Mucosa of descending colon (tissue), 3 donors: ENCODE data around the gene SLC6A5. TPM values are rescaled to one million over a fixed set of nuclear protein-coding genes. Genes with fewer than 3 reads are reported as not detected.

ENCODE experiments used
- ATAC-seq: fragments of 200-7000 bp; cut with Tn5 transposase; one replicate; pipeline ENCODE4 v1.9.1; 2020; ENCODE audit warnings: mild to moderate bottlenecking, moderate library complexity
- DNase-seq, 3 donors: peaks; one replicate each; pipeline ENCODE4 v3.0.0-alpha.2; 2020
- H3K36me3 ChIP-seq: fragments of 200-600 bp; one replicate; pipeline ENCODE4 v1.8.0; 2021; ENCODE audit warnings: low read depth, mild to moderate bottlenecking
- H3K4me1 ChIP-seq: fragments of 200-600 bp; one replicate; pipeline ENCODE4 v1.8.0; 2021; ENCODE audit warnings: low read depth, mild to moderate bottlenecking
- H3K4me3 ChIP-seq: fragments of 200-600 bp; one replicate; pipeline ENCODE4 v1.8.0; 2021; ENCODE audit warnings: mild to moderate bottlenecking
- H3K9me3 ChIP-seq: fragments of 200-600 bp; one replicate; pipeline ENCODE4 v1.8.0; 2021; ENCODE audit warnings: mild to moderate bottlenecking
- CTCF ChIP-seq: fragments of 200-600 bp; IDR thresholded peaks from one replicate; pipeline ENCODE4 v1.8.0; 2022; ENCODE audit warnings: antibody characterized with exemption, mild to moderate bottlenecking
- intact Hi-C, 2 donors: fragments of 100-400 bp; cut with DNase I in 1 of 2; cut with micrococcal nuclease in 1 of 2; formaldehyde crosslinking; loops; one replicate each; pipeline versions ENCODE4 v1.11.0 to v1.11.1; 2022; cut with DNase I, micrococcal nuclease
- total RNA-seq, 3 donors: library from RNA; stranded (reverse); fragmentation: NEBNext Ultra II Directional in 2 of 3; extraction: Animal tissue kit (Norgen Biotek cat#: 25700) in 2 of 3; gene quantifications; one replicate each; pipeline versions ENCODE4 v1.2.1 to v1.2.4, GENCODE V29; 2021 to 2023
- donor health status: DM: no; HTN: no; CAD: no; lungs with moderate emphysema.
- donor health status: DM: no; HTN: no; CAD: no.
- donor health status: DM: no; HTN: yes; CAD: no.

SLC6A5 gene
- total RNA-seq, 3 donors from 2014 or later = not detected

- DNase-seq (no peak), ATAC-seq (no peak)
- Histone ChIP-seq H3K36me3 (no peaks in the 10 kb centered on the region), H3K4me1 (no peaks in the 10 kb centered on the region), H3K4me3 (no peak overlapping the region), H3K9me3 (no peaks in the 10 kb centered on the region)
- intact Hi-C loops = no loop called here
- TF ChIP-seq CTCF = no peak
These were observed 4.9 kb upstream of the SLC6A5 start for GRCh38 chr11:20594274-20595061.

DNA sequence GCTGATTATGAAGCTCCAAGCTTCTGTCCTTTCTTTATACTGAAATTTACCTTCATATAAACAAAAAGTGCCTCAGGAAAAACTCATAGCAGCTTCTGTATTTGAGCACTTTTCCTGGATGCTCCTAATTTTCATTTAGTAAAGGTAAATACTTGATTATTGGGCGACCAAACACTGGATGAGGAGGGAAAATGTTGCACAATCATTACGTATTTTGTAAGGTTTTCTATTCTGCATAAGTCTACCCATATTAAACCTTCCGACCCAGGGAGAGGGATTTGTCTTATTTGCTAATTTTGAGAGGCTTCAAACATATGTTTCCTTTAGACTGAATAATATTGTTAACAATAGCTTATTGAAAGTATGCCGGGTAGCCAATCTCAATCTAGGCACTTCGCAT lies 4.3 kb upstream of the SLC6A5 start:
- no peaks in the 10 kb centered on the region for H3K4me1 ChIP-seq
- DNase-seq (no peak), ATAC-seq (no peak)
- H3K4me3 ChIP-seq = no peak overlapping the region
- intact Hi-C loops = no loop called here
- no peaks in the 10 kb centered on the region for H3K36me3 ChIP-seq
- H3K9me3 ChIP-seq = no peaks in the 10 kb centered on the region
- TF ChIP-seq CTCF = no peak

GRCh38 chr11:20596205-20597153 lies 2.9 kb upstream of the SLC6A5 start:
- TF ChIP-seq CTCF = no peak
- ATAC-seq (no peak), DNase-seq (no peak)
- intact Hi-C loops = no loop called here
- Histone ChIP-seq H3K9me3 (no peaks in the 10 kb centered on the region), H3K4me3 (no peak overlapping the region), H3K36me3 (no peaks in the 10 kb centered on the region), H3K4me1 (no peaks in the 10 kb centered on the region)

DNA sequence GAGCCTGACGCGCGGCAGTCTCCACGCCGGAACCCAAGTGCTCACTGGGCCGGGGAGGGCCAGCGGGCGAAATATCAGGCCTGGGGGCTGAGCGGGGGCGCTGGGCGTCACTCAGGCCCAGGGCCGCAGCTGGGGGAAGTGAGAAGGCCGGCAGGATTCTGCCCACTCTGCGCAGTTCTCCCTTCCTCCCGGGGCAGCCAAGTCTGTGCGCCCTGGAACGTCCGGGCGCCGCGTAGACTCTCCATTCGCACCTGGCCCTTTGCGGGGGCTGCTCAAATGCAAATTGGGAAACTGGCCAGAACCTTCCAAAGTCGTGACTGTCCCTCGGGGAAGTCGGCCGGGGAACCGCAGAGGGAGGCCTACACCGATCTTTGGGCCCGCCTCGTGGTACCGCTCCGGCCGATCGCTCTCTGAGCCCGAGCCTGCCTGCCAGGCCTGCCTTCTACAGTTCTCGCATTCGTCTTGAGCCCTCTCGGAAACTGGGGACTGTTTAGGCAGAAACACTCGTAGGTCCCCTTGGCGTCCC lies 2.2 kb upstream of the SLC6A5 start:
- no peak for DNase-seq
- no peaks in the 10 kb centered on the region for H3K36me3 ChIP-seq
- H3K9me3 ChIP-seq = no peaks in the 10 kb centered on the region
- H3K4me1 ChIP-seq = no peaks in the 10 kb centered on the region
- H3K4me3 ChIP-seq = no peak overlapping the region
- ATAC-seq = no peak
- intact Hi-C loops = no loop called here
- TF ChIP-seq CTCF = no peak

DNA sequence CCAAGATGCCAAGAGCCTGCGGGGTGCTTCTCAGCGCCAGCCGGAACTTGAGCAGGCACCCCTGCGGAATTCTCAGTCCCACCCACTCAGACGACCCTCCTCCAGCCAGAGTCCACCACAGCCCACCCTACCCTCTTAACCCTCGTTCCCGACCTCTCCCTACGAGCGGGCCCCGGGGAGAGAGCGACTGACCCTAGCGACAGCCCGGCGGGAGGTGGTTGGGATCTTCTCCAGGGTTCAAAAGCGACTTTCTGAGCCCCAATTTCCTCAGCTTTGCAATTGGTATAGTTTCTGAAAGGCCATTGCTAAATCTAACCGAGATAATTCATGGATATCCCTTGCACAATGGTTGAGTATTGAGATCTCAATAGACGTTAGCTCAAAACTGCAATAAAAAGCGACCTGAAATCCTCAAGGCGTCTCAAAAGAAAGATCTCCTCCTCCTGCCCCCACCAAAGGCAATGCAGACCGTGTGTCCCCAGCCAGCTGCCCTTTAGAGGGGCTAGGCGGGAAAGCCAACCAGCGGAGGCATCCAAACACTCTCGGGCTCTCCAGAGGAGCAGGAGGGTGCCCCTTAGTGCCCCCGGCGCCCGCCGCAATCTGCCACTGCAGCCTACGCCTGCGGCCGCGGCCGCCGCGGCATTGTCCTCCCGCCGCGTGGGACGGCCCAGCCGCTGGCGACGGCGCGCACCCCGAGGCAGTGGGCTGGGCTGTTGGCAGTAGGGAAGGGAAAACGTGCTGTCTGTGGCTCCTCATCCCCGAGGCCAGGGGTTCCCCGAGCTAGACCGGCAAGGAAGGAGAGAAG lies 1.5 kb upstream of the SLC6A5 start:
- Histone ChIP-seq H3K4me3 (no peak overlapping the region), H3K9me3 (no peaks in the 10 kb centered on the region), H3K36me3 (no peaks in the 10 kb centered on the region), H3K4me1 (no peaks in the 10 kb centered on the region)
- ATAC-seq (no peak), DNase-seq (no peak)
- no peak for TF ChIP-seq CTCF
- intact Hi-C loops = no loop called here
